Neural cell (in vitro differentiated cells): Measurements from ENCODE around the gene TESK1. TPM values are rescaled to one million over a fixed set of nuclear protein-coding genes. Genes with fewer than 3 reads are reported as not detected.

ENCODE experiments used
- H2AFZ ChIP-seq: fragments of 200-600, 300-800 bp; sonication (generic), shearing (Covaris generic); 2 replicates; pipeline ENCODE4 v1.6.0; 2014; ENCODE audit warnings: low read depth, mild to moderate bottlenecking, antibody characterized with exemption, low read length, moderate library complexity
- H3F3A ChIP-seq: fragments of 200-600 bp; shearing (Covaris generic); 2 replicates; pipeline ENCODE4 v1.6.1; 2016; ENCODE audit warnings: mild to moderate bottlenecking, moderate library complexity, mixed read lengths, antibody characterized with exemption, low read length; ENCODE audit not compliant: insufficient read depth, poor library complexity, severe bottlenecking
- H3K27ac ChIP-seq: fragments of 200-600, 300-800 bp; sonication (generic), shearing (Covaris generic); 2 replicates; pipeline ENCODE4 v1.5.1; 2014; ENCODE audit warnings: mild to moderate bottlenecking, low read length, moderate library complexity
- H3K27me3 ChIP-seq: fragments of 300-800, 200-600 bp; sonication (generic), shearing (Covaris generic); 2 replicates; pipeline ENCODE4 v1.6.0; 2014; ENCODE audit warnings: mild to moderate bottlenecking, low read depth, low read length, moderate library complexity; ENCODE audit not compliant: insufficient read depth
- H3K36me3 ChIP-seq: fragments of 300-800, 200-600 bp; sonication (generic), shearing (Covaris generic); 2 replicates; pipeline ENCODE4 v1.5.1; 2014; ENCODE audit warnings: mild to moderate bottlenecking, antibody characterized with exemption, low read length, moderate library complexity; ENCODE audit not compliant: insufficient read depth
- H3K4me2 ChIP-seq: fragments of 300-800, 200-600 bp; sonication (generic), shearing (Covaris generic); 2 replicates; pipeline ENCODE4 v1.6.0; 2014; ENCODE audit warnings: mild to moderate bottlenecking, low read length
- H3K4me3 ChIP-seq: fragments of 300-800, 200-600 bp; sonication (generic), shearing (Covaris generic); 2 replicates; pipeline ENCODE4 v1.5.1; 2014; ENCODE audit warnings: mild to moderate bottlenecking, low read length, moderate library complexity
- H3K79me2 ChIP-seq: fragments of 200-600 bp; shearing (Covaris generic); replicated peaks from 2 replicates; pipeline ENCODE4 v1.6.0; 2014; ENCODE audit warnings: mild to moderate bottlenecking, low read length, moderate library complexity; ENCODE audit not compliant: insufficient read depth
- H3K9ac ChIP-seq: fragments of 300-800, 200-600 bp; sonication (generic), shearing (Covaris generic); 2 replicates; pipeline ENCODE4 v1.6.1; 2016; ENCODE audit warnings: mild to moderate bottlenecking, low read length, mixed read lengths
- H3K9me2 ChIP-seq: fragments of 200-600 bp; shearing (Covaris generic); 2 replicates; pipeline ENCODE4 v1.6.1; 2016; ENCODE audit warnings: mild to moderate bottlenecking, low read length, mixed read lengths; ENCODE audit not compliant: insufficient read depth
- H3K9me3 ChIP-seq: fragments of 200-600, 300-800 bp; sonication (generic), shearing (Covaris generic); 2 replicates; pipeline ENCODE4 v1.6.1; 2016; ENCODE audit warnings: mild to moderate bottlenecking, mixed run types, low read length, moderate library complexity, mixed read lengths
- H4K20me1 ChIP-seq: fragments of 200-600 bp; shearing (Covaris generic); 2 replicates; pipeline ENCODE4 v1.6.1; 2016; ENCODE audit warnings: mild to moderate bottlenecking, mixed run types; ENCODE audit not compliant: insufficient read depth
- CTCF ChIP-seq: fragments of 450-650 bp; IDR thresholded peaks from 2 replicates; pipeline ENCODE4 v1.5.1; 2014; ENCODE audit warnings: antibody characterized with exemption, mild to moderate bottlenecking, moderate library complexity; ENCODE audit not compliant: poor library complexity, severe bottlenecking
- EP300 ChIP-seq: fragments of 450-650 bp; conservative IDR thresholded peaks from 2 replicates; pipeline ENCODE4 v1.6.1; 2014; ENCODE audit warnings: antibody characterized with exemption, mild to moderate bottlenecking, moderate library complexity; ENCODE audit not compliant: poor library complexity, severe bottlenecking
- EZH2 ChIP-seq: fragments of 200-600, 300-800 bp; shearing (Covaris generic), sonication (generic); IDR thresholded peaks from 2 replicates; pipeline ENCODE4 v1.6.1; 2014; ENCODE audit warnings: antibody characterized with exemption, low read length, borderline replicate concordance, mild to moderate bottlenecking; ENCODE audit not compliant: insufficient read depth, poor library complexity, severe bottlenecking
- MXI1 ChIP-seq: fragments of 450-650 bp; conservative IDR thresholded peaks from 2 replicates; pipeline ENCODE4 v1.6.1; 2014; ENCODE audit warnings: antibody characterized with exemption, mild to moderate bottlenecking; ENCODE audit not compliant: poor library complexity, severe bottlenecking
- POLR2AphosphoS5 ChIP-seq: IDR thresholded peaks from 2 replicates; pipeline ENCODE4 v1.6.1; 2012
- RAD21 ChIP-seq: fragments of 450-650 bp; conservative IDR thresholded peaks from 2 replicates; pipeline ENCODE4 v1.6.1; 2014; ENCODE audit warnings: antibody characterized with exemption, mild to moderate bottlenecking, moderate library complexity
- SMC3 ChIP-seq: fragments of 450-650 bp; conservative IDR thresholded peaks from 2 replicates; pipeline ENCODE4 v1.6.1; 2014; ENCODE audit warnings: antibody characterized with exemption, mild to moderate bottlenecking, moderate library complexity; ENCODE audit not compliant: poor library complexity
- TAF1 ChIP-seq: IDR thresholded peaks from 2 replicates; pipeline ENCODE4 v1.6.1; 2012; ENCODE audit warnings: low read depth
- polyA plus RNA-seq: library from polyadenylated mRNA; depleted of rRNA; stranded (reverse); fragments of >200 nt; gene quantifications from 2 replicates; pipeline ENCODE4 v1.2.3, GENCODE V29; 2014
- TF ChIP-seq, protein P1 (sequence below): IDR thresholded peaks from 2 replicates; pipeline ENCODE4 v1.6.1; 2012; ENCODE audit warnings: borderline replicate concordance

Gene TESK1
- polyA plus RNA-seq, 1 donor from 2014 or later = 37.9 TPM

DNA sequence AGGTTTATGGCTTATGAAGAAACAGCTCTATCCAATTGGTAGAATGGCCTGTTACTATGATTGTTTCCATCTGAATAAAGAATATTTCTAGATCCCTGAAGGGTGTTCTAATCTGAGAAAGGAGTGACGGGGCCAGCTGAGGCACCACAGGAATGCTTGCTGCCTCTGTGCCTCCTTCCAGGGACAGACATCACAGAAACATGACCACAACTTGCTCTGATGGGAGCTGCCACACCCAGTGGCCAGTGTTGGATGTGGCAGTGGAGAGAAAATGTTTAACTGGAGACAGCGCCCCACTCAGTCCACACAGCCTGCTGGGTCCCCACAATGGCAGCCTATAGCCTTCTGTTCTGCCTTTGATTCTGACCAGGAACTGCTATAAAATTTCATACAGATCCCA, 38.6 kb upstream of the TESK1 start:
- H2AFZ ChIP-seq = no peak overlapping the region
- H3K27me3 ChIP-seq = no peaks in the 10 kb centered on the region
- no peak for TF ChIP-seq EZH2
- TF ChIP-seq MXI1 = no peak
- TF ChIP-seq SMC3 = no peak
- no peak for TF ChIP-seq POLR2AphosphoS5
- TF ChIP-seq, protein P1, sequence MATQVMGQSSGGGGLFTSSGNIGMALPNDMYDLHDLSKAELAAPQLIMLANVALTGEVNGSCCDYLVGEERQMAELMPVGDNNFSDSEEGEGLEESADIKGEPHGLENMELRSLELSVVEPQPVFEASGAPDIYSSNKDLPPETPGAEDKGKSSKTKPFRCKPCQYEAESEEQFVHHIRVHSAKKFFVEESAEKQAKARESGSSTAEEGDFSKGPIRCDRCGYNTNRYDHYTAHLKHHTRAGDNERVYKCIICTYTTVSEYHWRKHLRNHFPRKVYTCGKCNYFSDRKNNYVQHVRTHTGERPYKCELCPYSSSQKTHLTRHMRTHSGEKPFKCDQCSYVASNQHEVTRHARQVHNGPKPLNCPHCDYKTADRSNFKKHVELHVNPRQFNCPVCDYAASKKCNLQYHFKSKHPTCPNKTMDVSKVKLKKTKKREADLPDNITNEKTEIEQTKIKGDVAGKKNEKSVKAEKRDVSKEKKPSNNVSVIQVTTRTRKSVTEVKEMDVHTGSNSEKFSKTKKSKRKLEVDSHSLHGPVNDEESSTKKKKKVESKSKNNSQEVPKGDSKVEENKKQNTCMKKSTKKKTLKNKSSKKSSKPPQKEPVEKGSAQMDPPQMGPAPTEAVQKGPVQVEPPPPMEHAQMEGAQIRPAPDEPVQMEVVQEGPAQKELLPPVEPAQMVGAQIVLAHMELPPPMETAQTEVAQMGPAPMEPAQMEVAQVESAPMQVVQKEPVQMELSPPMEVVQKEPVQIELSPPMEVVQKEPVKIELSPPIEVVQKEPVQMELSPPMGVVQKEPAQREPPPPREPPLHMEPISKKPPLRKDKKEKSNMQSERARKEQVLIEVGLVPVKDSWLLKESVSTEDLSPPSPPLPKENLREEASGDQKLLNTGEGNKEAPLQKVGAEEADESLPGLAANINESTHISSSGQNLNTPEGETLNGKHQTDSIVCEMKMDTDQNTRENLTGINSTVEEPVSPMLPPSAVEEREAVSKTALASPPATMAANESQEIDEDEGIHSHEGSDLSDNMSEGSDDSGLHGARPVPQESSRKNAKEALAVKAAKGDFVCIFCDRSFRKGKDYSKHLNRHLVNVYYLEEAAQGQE = no peak
- no peak for TF ChIP-seq EP300
- TF ChIP-seq RAD21 = no peak
- no peak for TF ChIP-seq TAF1
- no peak for TF ChIP-seq CTCF
- no peak overlapping the region for H3K4me2 ChIP-seq
- no peaks in the 10 kb centered on the region for H3F3A ChIP-seq
- H4K20me1 ChIP-seq = no peaks in the 10 kb centered on the region
- H3K9ac ChIP-seq = no peak overlapping the region
- no peak overlapping the region for H3K27ac ChIP-seq
- no peak overlapping the region for H3K4me3 ChIP-seq
- no peaks in the 10 kb centered on the region for H3K9me2 ChIP-seq
- no peaks in the 10 kb centered on the region for H3K9me3 ChIP-seq
- H3K36me3 ChIP-seq = no peaks in the 10 kb centered on the region
- no peaks in the 10 kb centered on the region for H3K79me2 ChIP-seq

DNA sequence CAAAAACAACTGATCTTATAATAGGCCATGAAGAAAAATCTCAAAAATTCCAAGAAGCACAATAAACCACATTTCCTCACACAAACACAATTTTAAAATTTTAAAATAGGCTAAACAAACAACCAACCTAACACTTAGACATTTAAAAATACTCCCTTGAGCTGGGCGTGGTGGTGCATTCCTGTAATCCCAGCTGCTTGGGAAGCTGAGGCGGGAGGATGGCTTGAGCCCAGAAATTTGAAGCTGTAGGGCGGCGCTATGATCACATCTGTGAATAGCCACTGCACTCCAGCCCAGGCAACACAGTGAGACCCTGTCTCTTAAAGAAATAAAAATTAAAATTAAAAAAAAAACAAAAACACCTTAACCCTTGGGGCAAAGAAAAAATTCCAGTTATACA, 36.9 kb upstream of the TESK1 start:
- H3K9me2 ChIP-seq = no peaks in the 10 kb centered on the region
- no peaks in the 10 kb centered on the region for H3K27me3 ChIP-seq
- no peaks in the 10 kb centered on the region for H3K36me3 ChIP-seq
- H3K27ac ChIP-seq = no peak overlapping the region
- H4K20me1 ChIP-seq = no peaks in the 10 kb centered on the region
- H3K79me2 ChIP-seq = no peaks in the 10 kb centered on the region
- no peak overlapping the region for H3K4me3 ChIP-seq
- no peaks in the 10 kb centered on the region for H3K9me3 ChIP-seq
- TF ChIP-seq POLR2AphosphoS5 (no peak), SMC3 (no peak), EP300 (no peak), TAF1 (no peak), RAD21 (no peak), MXI1 (no peak), CTCF (no peak), EZH2 (no peak)
- TF ChIP-seq, protein P1 = no peak
- no peak overlapping the region for H3K4me2 ChIP-seq
- no peaks in the 10 kb centered on the region for H3F3A ChIP-seq
- H3K9ac ChIP-seq = no peak overlapping the region
- H2AFZ ChIP-seq = no peak overlapping the region
